Measurements from ENCODE around the gene MCRIP1. TPM values are rescaled to one million over a fixed set of nuclear protein-coding genes. Genes with fewer than 3 reads are reported as not detected.

The MCRIP1 gene
- total and polyA plus RNA-seq, 2 of the 13 experiments (the other 11 are each of a cell fraction or from before 2014, with no cell fraction given), result 79.7 to 84.9 TPM

DNA sequence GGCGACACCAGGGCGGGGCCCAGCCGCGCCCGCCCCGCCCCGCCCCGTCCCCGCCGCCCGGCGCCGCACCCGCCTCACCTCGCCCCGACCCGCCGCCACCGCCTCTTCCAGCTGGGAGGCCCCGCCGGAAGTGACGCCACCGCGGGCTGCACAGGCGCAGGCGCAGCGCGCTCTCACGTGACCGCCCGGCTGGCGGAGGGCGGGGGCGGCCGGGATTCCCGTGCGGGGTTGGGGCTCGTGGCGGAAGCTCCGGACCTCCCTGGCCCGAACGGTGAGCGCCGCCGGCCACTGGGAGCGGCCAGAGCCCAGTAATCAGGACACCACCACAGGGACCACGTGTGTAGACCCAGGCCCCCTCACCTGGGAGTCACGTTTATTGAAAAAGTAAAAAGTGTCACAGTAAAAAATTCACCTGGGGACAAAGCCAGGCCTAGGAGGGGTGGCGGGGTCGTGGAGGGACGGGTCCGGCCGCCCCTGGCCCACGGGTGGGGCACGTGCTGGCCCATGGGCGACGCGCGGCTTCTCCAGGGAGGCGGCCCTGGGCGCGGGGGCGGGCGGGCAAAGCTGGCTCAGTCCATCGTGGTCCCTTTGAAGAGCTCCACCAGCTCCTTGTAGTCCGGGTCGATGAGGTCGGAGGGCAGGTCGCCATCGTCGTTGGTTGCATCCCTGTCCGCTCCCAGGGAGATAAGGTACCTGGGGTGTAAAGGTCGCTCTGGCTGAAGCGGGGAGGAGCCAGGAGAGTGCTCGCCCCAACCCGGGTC lies at the start of gene MCRIP1 (continued):
- TF ChIP-seq JUN (CRISPR knock-in tag; IDR thresholded peaks at IDR 0.05) (peak; percentile 79), RBFOX2 (IDR thresholded peaks at IDR 0.05; ENCODE audit: low read depth, low read length) (peak; percentile 97), RBAK (CRISPR knock-in tag; IDR thresholded peaks at IDR 0.05) (peak; percentile 19; the same call in 1 of the 2 replicates), PITX1 (CRISPR knock-in tag; IDR thresholded peaks at IDR 0.05) (peak; percentile 39; the same call in 1 of the 2 replicates), HCFC1 (IDR thresholded peaks at IDR 0.05; ENCODE audit: low read depth, low read length) (peak; percentile 51), MXI1 (IDR thresholded peaks at IDR 0.05; ENCODE audit: borderline replicate concordance, low read depth, low read length) (peak; percentile 74; the same call in 1 of the 3 replicates), ZNF326 (CRISPR knock-in tag; IDR thresholded peaks at IDR 0.05; ENCODE audit: borderline replicate concordance) (no peak), ZNF790 (CRISPR knock-in tag; IDR thresholded peaks at IDR 0.05; ENCODE audit: borderline replicate concordance) (no peak), HOXA7 (CRISPR knock-in tag; IDR thresholded peaks at IDR 0.05) (no peak), CBX5 (CRISPR knock-in tag; IDR thresholded peaks at IDR 0.05; ENCODE audit: borderline replicate concordance) (peak; percentile 12; the same call in 1 of the 2 replicates), SMARCE1 (IDR thresholded peaks at IDR 0.05; ENCODE audit: borderline replicate concordance) (no peak), ZNF34 (CRISPR knock-in tag; IDR thresholded peaks at IDR 0.05; ENCODE audit: borderline replicate concordance) (peak; percentile 78; the same call in 1 of the 2 replicates), MEIS1 (CRISPR knock-in tag; IDR thresholded peaks at IDR 0.05; ENCODE audit: borderline replicate concordance) (peak; percentile 88), PRPF4 (IDR thresholded peaks at IDR 0.05; ENCODE audit: low read depth, low read length, poor library complexity, severe bottlenecking) (no peak), ELF3 (CRISPR knock-in tag; IDR thresholded peaks at IDR 0.05) (peak; percentile 43; the same call in 1 of the 2 replicates), TSC22D2 (CRISPR knock-in tag; IDR thresholded peaks at IDR 0.05; ENCODE audit: borderline replicate concordance) (peak; percentile 5; the same call in 1 of the 2 replicates), ZBTB8A (CRISPR knock-in tag; IDR thresholded peaks at IDR 0.05; ENCODE audit: borderline replicate concordance, low read depth) (peak; percentile 91), MAFG (CRISPR knock-in tag; IDR thresholded peaks at IDR 0.05) (no peak), THYN1 (CRISPR knock-in tag; IDR thresholded peaks at IDR 0.05; ENCODE audit: borderline replicate concordance, low read depth) (no peak)
- TF ChIP-seq, protein P1, sequence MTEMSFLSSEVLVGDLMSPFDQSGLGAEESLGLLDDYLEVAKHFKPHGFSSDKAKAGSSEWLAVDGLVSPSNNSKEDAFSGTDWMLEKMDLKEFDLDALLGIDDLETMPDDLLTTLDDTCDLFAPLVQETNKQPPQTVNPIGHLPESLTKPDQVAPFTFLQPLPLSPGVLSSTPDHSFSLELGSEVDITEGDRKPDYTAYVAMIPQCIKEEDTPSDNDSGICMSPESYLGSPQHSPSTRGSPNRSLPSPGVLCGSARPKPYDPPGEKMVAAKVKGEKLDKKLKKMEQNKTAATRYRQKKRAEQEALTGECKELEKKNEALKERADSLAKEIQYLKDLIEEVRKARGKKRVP (CRISPR knock-in tag; IDR thresholded peaks at IDR 0.05), result peak in 1 of 2 experiments; percentile 71; a peak in 2 of 4 replicates
- TF ChIP-seq, protein P2, sequence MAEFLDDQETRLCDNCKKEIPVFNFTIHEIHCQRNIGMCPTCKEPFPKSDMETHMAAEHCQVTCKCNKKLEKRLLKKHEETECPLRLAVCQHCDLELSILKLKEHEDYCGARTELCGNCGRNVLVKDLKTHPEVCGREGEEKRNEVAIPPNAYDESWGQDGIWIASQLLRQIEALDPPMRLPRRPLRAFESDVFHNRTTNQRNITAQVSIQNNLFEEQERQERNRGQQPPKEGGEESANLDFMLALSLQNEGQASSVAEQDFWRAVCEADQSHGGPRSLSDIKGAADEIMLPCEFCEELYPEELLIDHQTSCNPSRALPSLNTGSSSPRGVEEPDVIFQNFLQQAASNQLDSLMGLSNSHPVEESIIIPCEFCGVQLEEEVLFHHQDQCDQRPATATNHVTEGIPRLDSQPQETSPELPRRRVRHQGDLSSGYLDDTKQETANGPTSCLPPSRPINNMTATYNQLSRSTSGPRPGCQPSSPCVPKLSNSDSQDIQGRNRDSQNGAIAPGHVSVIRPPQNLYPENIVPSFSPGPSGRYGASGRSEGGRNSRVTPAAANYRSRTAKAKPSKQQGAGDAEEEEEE (CRISPR knock-in tag; IDR thresholded peaks at IDR 0.05; ENCODE audit: borderline replicate concordance), result no peak
- TF ChIP-seq, protein P3, sequence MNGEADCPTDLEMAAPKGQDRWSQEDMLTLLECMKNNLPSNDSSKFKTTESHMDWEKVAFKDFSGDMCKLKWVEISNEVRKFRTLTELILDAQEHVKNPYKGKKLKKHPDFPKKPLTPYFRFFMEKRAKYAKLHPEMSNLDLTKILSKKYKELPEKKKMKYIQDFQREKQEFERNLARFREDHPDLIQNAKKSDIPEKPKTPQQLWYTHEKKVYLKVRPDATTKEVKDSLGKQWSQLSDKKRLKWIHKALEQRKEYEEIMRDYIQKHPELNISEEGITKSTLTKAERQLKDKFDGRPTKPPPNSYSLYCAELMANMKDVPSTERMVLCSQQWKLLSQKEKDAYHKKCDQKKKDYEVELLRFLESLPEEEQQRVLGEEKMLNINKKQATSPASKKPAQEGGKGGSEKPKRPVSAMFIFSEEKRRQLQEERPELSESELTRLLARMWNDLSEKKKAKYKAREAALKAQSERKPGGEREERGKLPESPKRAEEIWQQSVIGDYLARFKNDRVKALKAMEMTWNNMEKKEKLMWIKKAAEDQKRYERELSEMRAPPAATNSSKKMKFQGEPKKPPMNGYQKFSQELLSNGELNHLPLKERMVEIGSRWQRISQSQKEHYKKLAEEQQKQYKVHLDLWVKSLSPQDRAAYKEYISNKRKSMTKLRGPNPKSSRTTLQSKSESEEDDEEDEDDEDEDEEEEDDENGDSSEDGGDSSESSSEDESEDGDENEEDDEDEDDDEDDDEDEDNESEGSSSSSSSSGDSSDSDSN (CRISPR knock-in tag; IDR thresholded peaks at IDR 0.05), result peak; percentile 59; the same call in 1 of the 2 replicates
